HG02623 (cell line): ENCODE measurements around the gene EGLN3.

Experiments used
- ATAC-seq: cut with Tn5 transposase; IDR thresholded peaks from one replicate; pipeline ENCODE4 v1.9.1; 2021; ENCODE audit warnings: moderate library complexity; ENCODE audit not compliant: unreplicated experiment

Gene EGLN3

GRCh38 chr14:33915682-33916081 is 35.2 kb downstream of the EGLN3 start:
- no peak for ATAC-seq

DNA sequence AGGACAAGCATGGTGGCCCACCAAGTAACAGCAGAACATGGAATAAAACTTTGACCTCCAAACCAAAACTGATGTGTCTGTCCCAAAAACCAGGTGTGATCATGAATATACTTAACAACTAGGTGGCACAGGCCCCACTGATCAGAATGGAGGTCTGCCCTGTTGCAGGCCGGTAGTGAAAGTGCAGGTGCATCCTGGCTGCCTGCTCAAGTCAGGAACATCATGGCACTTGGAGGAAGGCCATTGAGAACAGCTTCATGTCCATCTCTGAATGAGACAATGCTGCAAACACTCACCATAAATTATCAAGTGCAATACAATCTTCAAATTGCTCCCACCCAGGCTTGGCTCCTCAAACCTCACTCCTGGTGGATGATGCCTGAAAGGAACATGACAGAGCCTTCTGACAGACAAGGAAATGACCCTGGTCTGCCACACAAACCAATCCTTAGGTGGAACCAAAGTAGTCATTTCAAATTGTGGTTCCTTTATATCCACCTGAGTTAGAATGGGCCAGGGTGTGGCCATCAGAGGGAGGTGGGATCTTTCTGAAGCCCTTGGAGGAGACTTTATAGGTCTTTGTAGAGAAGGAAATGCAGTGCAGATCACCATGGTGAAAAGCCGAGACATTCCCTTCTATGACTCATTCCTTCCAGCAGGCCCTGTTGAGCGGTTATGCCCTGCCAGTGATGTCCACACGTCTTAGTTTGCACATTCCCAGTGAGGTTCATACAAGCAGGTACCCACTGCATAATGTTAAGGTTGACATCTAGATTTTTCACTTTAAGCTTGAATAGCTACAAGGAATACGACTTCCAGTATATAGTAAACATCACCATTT is 36.0 kb downstream of the EGLN3 start:
- ATAC-seq: no peak

- no peak for ATAC-seq
Observed at GRCh38 chr14:33911046-33911445, 39.8 kb downstream of the EGLN3 start.

DNA sequence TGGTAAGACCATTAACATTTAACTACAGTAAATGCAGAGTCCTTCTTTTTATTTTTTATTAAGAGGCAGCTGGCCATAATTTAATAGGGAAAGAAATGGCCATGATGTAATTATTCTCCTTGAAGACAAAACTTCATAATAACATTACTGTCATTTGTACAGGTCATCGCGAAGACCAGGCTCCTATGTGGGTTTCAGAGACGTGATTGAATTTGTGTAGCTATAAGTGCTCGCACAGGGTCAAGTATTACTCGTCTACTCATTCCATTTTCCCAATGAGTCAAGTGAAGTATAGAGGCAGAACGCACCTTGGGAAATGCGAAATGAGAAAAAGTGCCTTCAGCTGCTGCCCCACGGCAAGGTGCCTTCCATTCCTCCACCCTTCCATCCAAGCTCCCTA is 40.4 kb downstream of the EGLN3 start:
- ATAC-seq: no peak

- no peak for ATAC-seq
Observed at GRCh38 chr14:33909380-33910084, 41.3 kb downstream of the EGLN3 start.

DNA sequence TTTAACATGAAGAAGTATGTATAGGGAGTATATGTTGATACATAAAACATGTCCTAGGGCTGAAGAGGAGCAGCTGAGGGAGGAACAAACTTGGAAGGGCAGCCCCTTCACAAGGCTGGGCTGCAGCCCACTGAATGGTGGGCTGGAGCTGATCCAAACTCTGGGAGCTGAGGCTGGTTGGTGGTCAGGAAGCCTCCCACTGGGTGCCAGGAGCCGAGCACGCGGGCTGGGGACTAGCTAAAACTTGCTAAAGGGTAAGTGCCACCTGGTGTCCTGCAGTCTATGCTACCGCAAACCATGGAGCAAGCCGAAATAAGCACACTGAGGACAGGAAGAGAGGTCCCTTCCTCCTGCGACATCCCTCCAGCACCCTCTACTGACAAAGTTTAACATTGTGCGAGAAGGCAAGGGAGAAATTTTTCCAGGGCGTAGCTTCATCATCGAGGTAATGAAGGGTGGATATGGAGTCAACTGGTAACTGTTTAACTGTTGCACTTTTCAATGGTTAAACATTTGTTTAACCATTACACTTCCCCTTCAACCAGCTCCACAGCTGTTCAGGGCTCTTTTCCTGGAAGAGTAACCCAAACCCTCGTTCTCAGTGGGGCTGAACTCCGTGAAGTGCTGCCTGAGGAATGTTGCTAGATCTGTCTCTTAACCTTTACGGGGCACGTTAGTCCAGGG is 42.2 kb downstream of the EGLN3 start:
- ATAC-seq: no peak

DNA sequence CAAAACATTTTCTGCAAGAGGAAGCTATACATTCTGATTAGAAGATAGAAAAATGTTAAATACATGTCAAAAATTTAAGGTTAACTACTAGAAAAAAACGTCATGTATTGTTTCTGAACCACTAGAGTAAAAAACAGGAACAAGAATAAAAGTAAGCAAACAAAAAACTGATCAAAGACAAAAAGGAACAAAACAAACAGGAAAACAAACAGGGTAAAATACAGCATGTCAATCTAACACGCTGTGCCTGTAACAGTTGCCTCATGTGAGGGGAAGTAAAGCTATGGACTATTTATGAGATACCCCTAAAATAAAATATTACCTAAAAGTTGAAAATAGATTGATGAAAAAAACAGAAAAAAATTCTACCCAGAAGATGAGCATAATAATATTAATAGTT is 43.9 kb downstream of the EGLN3 start:
- ATAC-seq: no peak

DNA sequence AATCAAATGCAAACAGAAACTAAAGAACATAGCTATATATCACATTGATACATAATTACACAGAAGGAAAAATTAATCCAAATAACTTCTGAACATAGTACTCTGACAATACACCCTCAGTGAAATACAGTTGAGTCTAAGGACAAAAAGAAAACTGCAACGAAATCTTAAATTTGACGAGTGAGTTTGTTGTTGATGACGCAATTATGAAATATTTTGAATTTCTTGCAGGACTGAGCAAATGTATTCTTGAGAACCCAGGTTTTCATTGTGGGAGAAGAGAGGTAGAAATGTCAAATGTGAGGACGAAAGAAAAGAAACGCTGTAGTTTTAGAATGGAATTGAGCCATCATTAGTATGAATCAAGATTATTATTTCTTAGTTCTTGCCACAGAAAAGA is 46.3 kb downstream of the EGLN3 start:
- ATAC-seq: no peak

- no peak for ATAC-seq
Observed at GRCh38 chr14:33903369-33903768, 47.5 kb downstream of the EGLN3 start.

DNA sequence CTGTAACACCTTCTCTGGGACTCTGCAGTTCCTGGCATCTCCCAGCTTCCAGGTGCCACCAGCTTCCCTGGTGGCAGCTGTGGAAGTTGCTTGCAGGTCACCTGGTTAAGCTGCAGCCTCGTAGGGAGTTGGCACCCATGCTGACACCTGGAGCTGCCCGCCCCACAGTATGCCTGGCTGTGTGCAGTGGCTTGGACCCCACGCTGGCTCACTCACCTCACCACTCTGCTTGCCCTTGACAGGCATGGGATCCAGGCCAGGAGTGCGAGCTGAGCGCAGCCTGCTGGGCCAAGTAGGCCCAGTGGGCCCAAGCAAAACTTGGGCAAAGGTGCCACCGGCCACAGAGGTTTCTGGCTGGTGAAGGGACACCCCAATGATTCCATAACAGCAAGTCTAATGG is 48.5 kb downstream of the EGLN3 start:
- ATAC-seq: no peak

DNA sequence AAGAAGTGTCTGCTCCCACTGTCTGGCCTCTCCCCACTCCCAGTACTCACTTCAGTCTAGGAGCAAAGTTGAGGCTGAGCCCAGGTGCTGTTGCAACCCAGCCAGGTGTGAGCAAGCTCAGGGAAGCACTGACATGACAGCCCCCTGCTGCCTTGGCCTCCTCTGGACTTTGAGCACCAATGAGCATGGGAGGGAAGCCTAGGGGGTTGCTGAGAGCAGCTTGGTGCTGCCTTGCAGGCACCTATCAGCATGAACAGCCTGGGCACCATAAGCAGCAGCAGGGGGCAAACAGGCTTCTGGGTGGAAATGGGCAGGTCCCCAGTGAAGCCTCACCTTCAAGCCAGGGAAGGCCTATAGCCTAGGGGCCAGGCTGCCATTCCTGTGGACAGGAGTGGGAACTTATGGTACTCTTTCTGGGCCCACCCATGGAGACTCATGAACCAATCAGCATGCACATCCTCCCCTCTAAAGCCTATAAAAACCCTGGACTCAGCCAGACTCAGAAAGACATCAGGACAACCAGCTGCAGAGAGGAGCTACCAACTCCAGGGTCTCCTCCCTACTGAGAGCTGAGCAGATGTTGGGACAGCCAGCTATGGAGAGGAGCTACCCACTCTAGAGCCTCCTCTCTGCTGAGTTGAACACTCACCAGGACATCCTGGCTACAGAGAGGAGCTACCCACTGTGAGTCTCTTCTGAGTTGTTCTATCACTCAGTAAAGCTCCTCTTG is 49.3 kb downstream of the EGLN3 start:
- ATAC-seq: no peak

- ATAC-seq: no peak
Observed at GRCh38 chr14:33900706-33901105, 50.2 kb downstream of the EGLN3 start.

GRCh38 chr14:33899723-33900341 is 51.0 kb downstream of the EGLN3 start:
- ATAC-seq: no peak

DNA sequence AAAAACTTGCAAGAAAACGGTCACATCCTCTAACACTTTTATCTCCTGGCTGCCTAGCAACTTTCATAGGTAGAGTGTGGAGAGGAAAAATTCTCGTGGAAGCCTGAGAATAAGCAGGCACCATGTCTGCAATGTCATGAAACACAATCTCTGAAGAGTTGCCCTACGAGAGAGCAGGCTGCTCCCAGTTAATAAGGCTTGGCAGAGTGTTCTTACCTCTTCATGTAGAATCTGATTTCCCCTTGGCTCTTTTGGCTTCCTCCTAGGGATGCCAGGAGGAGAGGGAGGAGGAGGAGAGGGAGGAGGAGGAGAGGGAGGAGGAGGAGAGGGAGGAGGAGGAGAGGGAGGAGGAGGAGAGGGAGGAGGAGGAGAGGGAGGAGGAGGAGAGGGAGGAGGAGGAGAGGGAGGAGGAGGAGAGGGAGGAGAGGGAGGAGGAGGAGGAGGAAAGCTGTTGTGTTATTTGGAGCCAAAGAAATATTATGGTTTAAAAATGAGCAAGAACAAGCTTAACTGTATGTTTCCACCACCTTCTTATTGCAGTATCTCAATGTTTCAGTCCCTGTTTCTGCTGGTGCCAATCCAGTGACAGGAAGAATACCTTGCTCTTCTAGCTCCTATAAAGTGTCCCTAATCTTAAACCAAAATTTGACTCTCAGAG is 52.9 kb downstream of the EGLN3 start:
- ATAC-seq: no peak

GRCh38 chr14:33897382-33897781 is 53.5 kb downstream of the EGLN3 start:
- no peak for ATAC-seq

DNA sequence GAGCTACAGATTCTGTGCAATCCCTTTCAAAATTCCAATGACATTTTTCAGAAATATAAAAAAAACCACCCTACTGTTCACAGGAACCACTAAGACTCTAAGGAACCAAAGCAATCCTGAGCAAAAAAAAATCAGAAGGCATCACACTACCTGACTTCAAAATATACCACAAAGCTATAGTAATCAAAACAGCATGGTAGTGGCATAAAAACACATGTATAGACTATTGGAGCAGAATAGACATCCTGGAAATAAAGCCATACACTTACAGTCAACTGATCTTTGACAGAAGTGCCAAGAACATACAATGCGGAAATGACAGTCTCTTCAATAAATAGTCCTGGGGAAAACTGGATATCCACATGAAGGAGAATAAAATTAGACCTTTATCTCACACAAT is 56.5 kb downstream of the EGLN3 start:
- ATAC-seq: no peak

GRCh38 chr14:33891700-33892099 is 59.2 kb downstream of the EGLN3 start:
- no peak for ATAC-seq

DNA sequence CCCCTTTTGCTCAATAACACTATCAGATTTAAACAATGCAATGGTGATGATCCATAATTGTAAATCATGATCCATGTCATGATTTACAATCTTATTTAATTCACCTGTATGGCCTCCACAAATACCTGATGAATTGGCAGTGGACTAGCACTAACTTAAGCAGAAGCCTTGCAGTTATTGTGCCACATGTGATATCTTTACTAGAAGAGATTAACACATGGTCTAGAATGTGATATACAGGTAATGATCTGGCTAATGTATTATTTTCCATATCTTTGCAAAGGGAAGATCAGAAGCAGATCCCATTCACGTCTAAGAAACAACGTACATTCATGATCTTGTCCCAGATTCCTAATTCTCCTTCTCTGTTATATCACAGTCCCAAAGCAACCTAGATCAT is 66.0 kb downstream of the EGLN3 start:
- no peak for ATAC-seq

DNA sequence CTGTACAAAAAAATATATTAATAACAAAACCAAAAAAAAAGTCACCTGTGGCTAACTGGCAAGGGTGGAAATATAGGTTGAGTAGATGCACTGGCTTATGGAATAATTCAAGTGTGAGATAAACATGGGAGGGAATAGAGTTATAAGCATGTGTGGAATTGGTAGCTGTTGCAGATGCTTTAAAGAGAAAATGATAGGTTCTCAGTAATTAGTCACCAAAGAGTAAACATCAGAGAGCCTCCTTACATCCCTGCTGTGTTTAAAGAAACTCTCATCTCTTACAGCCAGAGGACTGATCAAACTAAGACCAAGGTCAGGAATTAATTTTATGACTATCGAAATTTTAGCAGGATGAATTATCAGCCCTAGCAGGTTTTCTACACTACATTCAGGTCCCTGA is 70.5 kb downstream of the EGLN3 start:
- ATAC-seq: no peak

- ATAC-seq: no peak
Observed at GRCh38 chr14:33879684-33880286, 71.1 kb downstream of the EGLN3 start.
